Neural cell (in vitro differentiated cells): Measurements from ENCODE around the gene KCTD2. TPM values are rescaled to one million over a fixed set of nuclear protein-coding genes. Genes with fewer than 3 reads are reported as not detected.

Source experiments
- H2AFZ ChIP-seq: fragments of 200-600, 300-800 bp; sonication (generic), shearing (Covaris generic); 2 replicates; pipeline ENCODE4 v1.6.0; 2014; ENCODE audit warnings: low read depth, mild to moderate bottlenecking, antibody characterized with exemption, low read length, moderate library complexity
- H3F3A ChIP-seq: fragments of 200-600 bp; shearing (Covaris generic); 2 replicates; pipeline ENCODE4 v1.6.1; 2016; ENCODE audit warnings: mild to moderate bottlenecking, moderate library complexity, mixed read lengths, antibody characterized with exemption, low read length; ENCODE audit not compliant: insufficient read depth, poor library complexity, severe bottlenecking
- H3K27ac ChIP-seq: fragments of 200-600, 300-800 bp; sonication (generic), shearing (Covaris generic); 2 replicates; pipeline ENCODE4 v1.5.1; 2014; ENCODE audit warnings: mild to moderate bottlenecking, low read length, moderate library complexity
- H3K27me3 ChIP-seq: fragments of 300-800, 200-600 bp; sonication (generic), shearing (Covaris generic); 2 replicates; pipeline ENCODE4 v1.6.0; 2014; ENCODE audit warnings: mild to moderate bottlenecking, low read depth, low read length, moderate library complexity; ENCODE audit not compliant: insufficient read depth
- H3K36me3 ChIP-seq: fragments of 300-800, 200-600 bp; sonication (generic), shearing (Covaris generic); 2 replicates; pipeline ENCODE4 v1.5.1; 2014; ENCODE audit warnings: mild to moderate bottlenecking, antibody characterized with exemption, low read length, moderate library complexity; ENCODE audit not compliant: insufficient read depth
- H3K4me2 ChIP-seq: fragments of 300-800, 200-600 bp; sonication (generic), shearing (Covaris generic); 2 replicates; pipeline ENCODE4 v1.6.0; 2014; ENCODE audit warnings: mild to moderate bottlenecking, low read length
- H3K4me3 ChIP-seq: fragments of 300-800, 200-600 bp; sonication (generic), shearing (Covaris generic); 2 replicates; pipeline ENCODE4 v1.5.1; 2014; ENCODE audit warnings: mild to moderate bottlenecking, low read length, moderate library complexity
- H3K79me2 ChIP-seq: fragments of 200-600 bp; shearing (Covaris generic); replicated peaks from 2 replicates; pipeline ENCODE4 v1.6.0; 2014; ENCODE audit warnings: mild to moderate bottlenecking, low read length, moderate library complexity; ENCODE audit not compliant: insufficient read depth
- H3K9ac ChIP-seq: fragments of 300-800, 200-600 bp; sonication (generic), shearing (Covaris generic); 2 replicates; pipeline ENCODE4 v1.6.1; 2016; ENCODE audit warnings: mild to moderate bottlenecking, low read length, mixed read lengths
- H3K9me2 ChIP-seq: fragments of 200-600 bp; shearing (Covaris generic); 2 replicates; pipeline ENCODE4 v1.6.1; 2016; ENCODE audit warnings: mild to moderate bottlenecking, low read length, mixed read lengths; ENCODE audit not compliant: insufficient read depth
- H3K9me3 ChIP-seq: fragments of 200-600, 300-800 bp; sonication (generic), shearing (Covaris generic); 2 replicates; pipeline ENCODE4 v1.6.1; 2016; ENCODE audit warnings: mild to moderate bottlenecking, mixed run types, low read length, moderate library complexity, mixed read lengths
- H4K20me1 ChIP-seq: fragments of 200-600 bp; shearing (Covaris generic); 2 replicates; pipeline ENCODE4 v1.6.1; 2016; ENCODE audit warnings: mild to moderate bottlenecking, mixed run types; ENCODE audit not compliant: insufficient read depth
- CTCF ChIP-seq: fragments of 450-650 bp; IDR thresholded peaks from 2 replicates; pipeline ENCODE4 v1.5.1; 2014; ENCODE audit warnings: antibody characterized with exemption, mild to moderate bottlenecking, moderate library complexity; ENCODE audit not compliant: poor library complexity, severe bottlenecking
- EP300 ChIP-seq: fragments of 450-650 bp; conservative IDR thresholded peaks from 2 replicates; pipeline ENCODE4 v1.6.1; 2014; ENCODE audit warnings: antibody characterized with exemption, mild to moderate bottlenecking, moderate library complexity; ENCODE audit not compliant: poor library complexity, severe bottlenecking
- EZH2 ChIP-seq: fragments of 200-600, 300-800 bp; shearing (Covaris generic), sonication (generic); IDR thresholded peaks from 2 replicates; pipeline ENCODE4 v1.6.1; 2014; ENCODE audit warnings: antibody characterized with exemption, low read length, borderline replicate concordance, mild to moderate bottlenecking; ENCODE audit not compliant: insufficient read depth, poor library complexity, severe bottlenecking
- MXI1 ChIP-seq: fragments of 450-650 bp; conservative IDR thresholded peaks from 2 replicates; pipeline ENCODE4 v1.6.1; 2014; ENCODE audit warnings: antibody characterized with exemption, mild to moderate bottlenecking; ENCODE audit not compliant: poor library complexity, severe bottlenecking
- POLR2AphosphoS5 ChIP-seq: IDR thresholded peaks from 2 replicates; pipeline ENCODE4 v1.6.1; 2012
- RAD21 ChIP-seq: fragments of 450-650 bp; conservative IDR thresholded peaks from 2 replicates; pipeline ENCODE4 v1.6.1; 2014; ENCODE audit warnings: antibody characterized with exemption, mild to moderate bottlenecking, moderate library complexity
- REST ChIP-seq: IDR thresholded peaks from 2 replicates; pipeline ENCODE4 v1.6.1; 2012; ENCODE audit warnings: borderline replicate concordance
- SMC3 ChIP-seq: fragments of 450-650 bp; conservative IDR thresholded peaks from 2 replicates; pipeline ENCODE4 v1.6.1; 2014; ENCODE audit warnings: antibody characterized with exemption, mild to moderate bottlenecking, moderate library complexity; ENCODE audit not compliant: poor library complexity
- TAF1 ChIP-seq: IDR thresholded peaks from 2 replicates; pipeline ENCODE4 v1.6.1; 2012; ENCODE audit warnings: low read depth
- polyA plus RNA-seq: library from polyadenylated mRNA; depleted of rRNA; stranded (reverse); fragments of >200 nt; gene quantifications from 2 replicates; pipeline ENCODE4 v1.2.3, GENCODE V29; 2014

The KCTD2 gene
- polyA plus RNA-seq, 1 donor from 2014 or later: 32.8 TPM

GRCh38 chr17:75098861-75099260, 51.8 kb downstream of the KCTD2 start:
- Histone ChIP-seq H3K27me3 (no peaks in the 10 kb centered on the region), H3K9me3 (no peaks in the 10 kb centered on the region), H3K79me2 (no peaks in the 10 kb centered on the region), H3K9me2 (no peaks in the 10 kb centered on the region), H3F3A (no peaks in the 10 kb centered on the region), H3K9ac (no peak overlapping the region), H3K27ac (no peak overlapping the region), H3K4me3 (no peak overlapping the region), H2AFZ (no peak overlapping the region), H3K4me2 (no peak overlapping the region), H4K20me1 (no peaks in the 10 kb centered on the region), H3K36me3 (no peaks in the 10 kb centered on the region)
- no peak for TF ChIP-seq POLR2AphosphoS5
- TF ChIP-seq EZH2: no peak
- no peak for TF ChIP-seq MXI1

DNA sequence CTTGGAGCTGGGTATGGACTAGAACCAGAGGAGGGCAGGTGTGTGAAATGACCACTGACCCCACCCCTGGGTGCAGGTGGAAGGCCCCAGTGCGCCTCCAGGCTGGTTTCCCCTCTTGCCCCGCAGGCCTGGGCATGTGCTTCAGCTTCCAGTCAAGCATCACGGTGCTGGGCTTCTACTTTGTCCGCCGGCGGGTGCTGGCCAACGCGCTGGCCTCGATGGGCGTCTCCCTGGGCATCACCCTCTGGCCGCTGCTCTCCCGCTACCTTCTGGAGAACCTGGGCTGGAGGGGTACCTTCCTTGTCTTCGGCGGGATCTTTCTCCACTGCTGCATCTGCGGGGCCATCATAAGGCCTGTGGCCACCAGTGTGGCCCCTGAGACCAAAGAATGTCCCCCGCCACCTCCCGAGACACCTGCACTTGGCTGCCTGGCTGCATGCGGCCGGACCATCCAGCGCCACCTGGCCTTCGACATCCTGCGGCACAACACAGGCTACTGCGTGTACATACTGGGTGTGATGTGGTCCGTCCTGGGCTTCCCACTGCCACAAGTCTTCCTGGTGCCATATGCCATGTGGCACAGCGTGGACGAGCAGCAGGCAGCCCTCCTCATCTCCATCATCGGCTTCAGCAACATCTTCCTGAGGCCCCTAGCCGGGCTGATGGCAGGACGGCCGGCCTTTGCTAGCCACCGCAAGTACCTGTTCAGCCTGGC, 53.0 kb downstream of the KCTD2 start:
- no peaks in the 10 kb centered on the region for H3F3A ChIP-seq
- H3K27me3 ChIP-seq: no peaks in the 10 kb centered on the region
- H3K79me2 ChIP-seq: no peaks in the 10 kb centered on the region
- H3K4me3 ChIP-seq: no peak overlapping the region
- H3K27ac ChIP-seq: no peak overlapping the region
- H3K4me2 ChIP-seq: no peak overlapping the region
- H3K9me3 ChIP-seq: no peaks in the 10 kb centered on the region
- no peak for TF ChIP-seq SMC3
- TF ChIP-seq EZH2: no peak
- no peak for TF ChIP-seq RAD21
- TF ChIP-seq EP300: no peak
- no peak for TF ChIP-seq MXI1
- TF ChIP-seq POLR2AphosphoS5: no peak
- no peak for TF ChIP-seq REST
- no peak for TF ChIP-seq CTCF
- TF ChIP-seq TAF1: no peak
- no peak overlapping the region for H2AFZ ChIP-seq
- H4K20me1 ChIP-seq: no peaks in the 10 kb centered on the region
- H3K36me3 ChIP-seq: no peaks in the 10 kb centered on the region
- no peaks in the 10 kb centered on the region for H3K9me2 ChIP-seq
- no peak overlapping the region for H3K9ac ChIP-seq
